GM18505 (cell line): ENCODE data around the gene CREB5.

Source experiments
- ATAC-seq: cut with Tn5 transposase; IDR thresholded peaks from one replicate; pipeline ENCODE4 v1.9.1; 2021; ENCODE audit not compliant: unreplicated experiment
- POLR2A ChIP-seq: IDR thresholded peaks from 4 replicates; pipeline ENCODE4 v1.6.1; 2011; ENCODE audit warnings: borderline replicate concordance; ENCODE audit not compliant: insufficient read depth, insufficient read length; ENCODE audit errors: extremely low read depth

Gene CREB5

GRCh38 chr7:28739128-28739527, 326.8 kb downstream of the CREB5 start:
- no peak for ATAC-seq
- TF ChIP-seq POLR2A: no peak

GRCh38 chr7:28739826-28740225, 327.5 kb downstream of the CREB5 start:
- ATAC-seq: no peak
- TF ChIP-seq POLR2A: no peak

DNA sequence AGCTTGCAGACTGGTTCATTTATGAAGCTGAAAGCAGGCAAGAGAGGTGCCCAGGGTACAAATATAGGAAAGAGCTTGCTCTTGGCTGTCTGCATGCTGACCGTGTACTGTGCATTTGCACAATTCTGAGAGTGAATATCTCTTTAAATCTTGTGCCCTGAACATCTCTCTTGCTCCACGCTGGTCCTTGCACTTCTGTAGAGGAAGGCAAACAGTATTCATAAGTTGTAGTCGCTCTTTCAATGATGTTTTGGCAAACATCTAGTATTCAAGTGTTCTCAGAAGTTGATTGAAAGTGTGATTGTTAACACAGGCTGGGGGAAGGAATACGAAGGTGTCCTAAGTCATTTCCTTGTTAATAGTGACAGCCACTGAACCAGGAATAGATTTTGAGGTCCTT, 332.6 kb downstream of the CREB5 start:
- no peak for TF ChIP-seq POLR2A
- no peak for ATAC-seq

DNA sequence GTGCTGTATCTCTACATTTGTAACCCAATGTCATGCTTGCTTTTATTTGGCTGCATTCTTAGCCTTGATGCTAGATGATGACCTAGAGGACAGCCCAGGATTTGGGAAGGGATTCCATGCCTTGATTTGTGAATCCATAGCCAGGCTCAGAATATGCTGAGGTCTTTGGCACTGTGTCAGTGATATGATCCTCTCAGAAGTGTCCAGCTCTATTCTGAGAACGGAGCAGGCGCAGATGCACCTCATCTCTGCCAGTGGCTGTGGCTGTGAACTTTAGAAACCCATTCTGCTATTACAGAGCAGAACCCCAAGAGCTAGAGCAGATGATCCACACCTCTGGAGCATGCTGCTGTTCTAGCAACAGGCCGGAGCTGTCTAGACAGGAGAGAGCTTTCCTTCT, 333.0 kb downstream of the CREB5 start:
- no peak for ATAC-seq

GRCh38 chr7:28747404-28747803, 335.1 kb downstream of the CREB5 start:
- TF ChIP-seq POLR2A: no peak
- ATAC-seq: no peak

More for the DNA sequence above, 333.0 kb downstream of the CREB5 start:
- no peak for TF ChIP-seq POLR2A

DNA sequence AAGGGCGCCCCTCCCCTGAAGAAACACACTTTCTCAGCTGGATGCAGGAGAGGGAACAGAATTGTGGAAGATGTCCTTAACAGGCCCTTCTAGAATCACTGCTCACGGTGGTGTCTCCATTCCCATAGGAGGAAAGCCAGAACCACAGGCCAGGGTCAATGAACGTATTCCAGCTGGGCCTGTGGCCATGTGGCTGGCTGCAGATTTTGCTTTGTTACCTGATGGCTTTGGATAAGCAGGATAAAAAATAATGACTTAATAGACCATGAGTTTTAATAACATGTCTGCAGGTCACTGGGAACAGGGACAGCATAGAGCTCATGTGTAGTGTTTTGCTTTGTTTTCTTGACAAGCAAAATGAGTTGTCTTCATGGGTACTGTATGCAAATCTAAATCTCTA, 335.5 kb downstream of the CREB5 start:
- no peak for ATAC-seq
- no peak for TF ChIP-seq POLR2A

DNA sequence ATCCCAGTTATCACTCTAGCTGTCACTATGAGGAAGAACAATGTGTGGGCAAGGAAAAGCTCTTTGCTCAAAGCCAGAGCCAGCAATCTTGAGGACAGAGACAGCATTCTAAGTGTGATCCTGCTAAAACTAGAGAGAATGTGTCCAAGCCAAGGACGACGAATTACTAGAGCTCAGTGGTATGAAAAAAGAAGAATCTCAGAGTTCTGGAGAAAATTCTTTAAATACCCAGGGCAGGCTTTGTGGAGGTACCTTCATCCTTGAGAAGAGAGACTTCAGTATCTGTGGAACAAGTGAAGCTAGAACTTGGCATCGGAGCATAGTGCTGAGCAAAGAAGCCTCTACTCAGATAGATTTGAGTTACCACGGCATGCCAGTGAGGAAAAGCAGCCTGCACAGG, 336.0 kb downstream of the CREB5 start:
- no peak for TF ChIP-seq POLR2A
- no peak for ATAC-seq

DNA sequence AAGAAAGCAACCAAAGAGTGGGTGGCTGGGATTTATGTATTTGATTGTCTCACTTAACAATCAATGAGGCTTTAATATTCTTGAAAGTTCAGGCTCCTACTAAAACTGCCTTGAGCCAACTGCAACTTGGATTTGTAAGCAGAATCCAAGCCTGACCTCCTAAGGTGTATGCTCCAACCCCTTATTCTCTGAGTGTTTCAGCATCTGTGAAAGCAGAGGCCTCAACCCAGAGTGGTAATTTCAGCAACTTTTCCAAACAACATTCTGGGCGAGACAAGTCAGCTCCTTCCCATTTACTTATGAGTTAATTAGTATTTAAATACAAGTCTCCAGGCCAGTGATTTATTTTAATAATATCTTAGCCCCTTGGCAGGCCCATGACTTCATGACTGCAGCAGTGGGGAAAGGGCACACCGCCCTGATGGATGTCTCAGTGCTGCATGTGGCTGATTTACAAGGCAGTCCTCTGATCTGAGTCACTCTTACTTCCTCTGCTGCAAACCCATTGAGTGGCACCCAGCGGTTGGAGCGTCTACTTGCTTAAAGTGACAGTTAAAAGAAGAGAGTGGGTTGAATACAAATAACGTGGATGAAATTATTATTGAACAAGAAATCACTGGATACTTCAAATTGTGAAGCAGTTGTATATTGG, 336.7 kb downstream of the CREB5 start:
- ATAC-seq: no peak
- TF ChIP-seq POLR2A: no peak

- no peak for TF ChIP-seq POLR2A
- ATAC-seq: no peak
Measured at GRCh38 chr7:28749638-28750037, 337.3 kb downstream of the CREB5 start.

DNA sequence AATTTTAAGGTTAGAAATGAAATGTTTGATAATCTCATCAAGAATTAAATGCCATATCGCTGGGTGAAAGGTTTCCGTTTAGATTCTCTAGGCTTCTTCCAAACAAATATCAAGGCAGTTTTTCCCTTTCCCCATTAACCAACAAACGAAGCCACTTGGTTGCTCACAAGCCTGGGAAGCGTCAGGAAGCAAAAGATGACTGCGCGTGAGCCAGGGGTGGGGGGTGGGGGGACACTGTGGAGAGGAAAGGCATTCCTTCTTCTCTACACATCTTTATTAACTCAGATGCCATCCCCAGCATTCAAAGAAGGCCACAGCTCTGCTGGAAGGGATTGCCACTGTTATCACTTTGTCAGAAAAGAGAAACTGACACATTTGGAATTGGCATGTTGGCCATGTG, 338.7 kb downstream of the CREB5 start:
- ATAC-seq: no peak
- TF ChIP-seq POLR2A: no peak

- no peak for ATAC-seq
- no peak for TF ChIP-seq POLR2A
Measured at GRCh38 chr7:28753613-28754012, 341.3 kb downstream of the CREB5 start.

- no peak for TF ChIP-seq POLR2A
- no peak for ATAC-seq
Measured at GRCh38 chr7:28754027-28754426, 341.7 kb downstream of the CREB5 start.

GRCh38 chr7:28754447-28754846, 342.1 kb downstream of the CREB5 start:
- no peak for ATAC-seq
- no peak for TF ChIP-seq POLR2A

- ATAC-seq: no peak
- TF ChIP-seq POLR2A: no peak
Measured at GRCh38 chr7:28755255-28755654, 342.9 kb downstream of the CREB5 start.

DNA sequence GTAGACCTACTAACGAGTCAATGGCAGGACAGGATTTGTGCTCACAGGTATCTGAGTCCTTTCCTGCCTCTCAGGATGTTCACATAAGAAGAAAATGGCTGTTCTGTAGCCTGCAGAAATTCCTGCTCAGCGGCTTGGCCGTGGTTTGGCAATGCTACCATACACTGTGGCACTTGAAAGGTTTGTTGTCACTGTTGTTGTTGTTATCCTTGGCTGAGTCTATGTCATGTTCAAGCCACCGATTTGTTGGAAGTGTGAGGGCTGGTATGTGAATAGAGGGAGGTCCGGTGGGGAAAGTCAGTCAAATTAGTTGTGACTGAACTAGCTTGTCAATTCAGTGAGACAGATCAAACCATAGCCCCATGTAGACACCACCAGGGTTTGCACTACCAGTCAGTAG, 345.9 kb downstream of the CREB5 start:
- TF ChIP-seq POLR2A: no peak
- no peak for ATAC-seq
